Large intestine (tissue), 3 donors: Measurements from ENCODE around the gene HERC2. TPM values are rescaled to one million over a fixed set of nuclear protein-coding genes. Genes with fewer than 3 reads are reported as not detected.
"Not testable (repeated sequence)": the region's sequence is repeated elsewhere in the genome, so short reads cannot be mapped to it uniquely, and the experiment has no call there.

Experiments
- DNase-seq, 2 donors: peaks; one replicate each; pipeline versions ENCODE4 v3.0.0 to v3.0.0-alpha.2; 2013
- H3K27ac ChIP-seq: one replicate; pipeline ENCODE4 v1.5.1; 2013; ENCODE audit warnings: low read length
- H3K27me3 ChIP-seq: 2 replicates; pipeline ENCODE4 v1.6.1; 2013; ENCODE audit warnings: low read length; ENCODE audit not compliant: control insufficient read depth, insufficient read depth
- H3K36me3 ChIP-seq: 2 replicates; pipeline ENCODE4 v1.6.1; 2013; ENCODE audit warnings: low read length; ENCODE audit not compliant: control insufficient read depth, insufficient read depth
- H3K4me1 ChIP-seq: one replicate; pipeline ENCODE4 v1.6.1; 2013; ENCODE audit warnings: low read length; ENCODE audit not compliant: control insufficient read depth, insufficient read depth
- H3K4me3 ChIP-seq: one replicate; pipeline ENCODE4 v1.5.1; 2013; ENCODE audit warnings: low read length
- H3K9me3 ChIP-seq: one replicate; pipeline ENCODE4 v1.6.1; 2013; ENCODE audit warnings: mild to moderate bottlenecking, low read depth, low read length, moderate library complexity; ENCODE audit not compliant: control insufficient read depth
- WGBS: methylation state at CpG from one replicate; pipeline ENCODE4 v1.1.5; 2013; ENCODE audit warnings: low lambda C conversion rate; ENCODE audit not compliant: insufficient coverage; 5-methylcytosine and 5-hydroxymethylcytosine counted together
- polyA plus RNA-seq: library from polyadenylated mRNA; unstranded; fragments of 120-200 nt; gene quantifications from one replicate; pipeline ENCODE4 v1.2.1, GENCODE V29; 2013

HERC2 gene
- polyA plus RNA-seq, 1 donor: 42.7 TPM

GRCh38 chr15:28154283-28154682 is 167.7 kb downstream of the HERC2 start:
- Histone ChIP-seq H3K27ac (no peak overlapping the region), H3K36me3 (peaks cover 7% of the 10 kb centered on the region), H3K4me1 (no peaks in the 10 kb centered on the region), H3K4me3 (no peak overlapping the region), H3K27me3 (no peaks in the 10 kb centered on the region), H3K9me3 (peaks cover 8% of the 10 kb centered on the region)
- no CpG with 5 or more reads among the region's 4 CpGs for WGBS
- DNase-seq: no peak

GRCh38 chr15:28153492-28154119 is 168.4 kb downstream of the HERC2 start:
- H3K27me3 ChIP-seq: no peaks in the 10 kb centered on the region
- H3K36me3 ChIP-seq: peaks cover 7% of the 10 kb centered on the region
- H3K9me3 ChIP-seq: peaks cover 8% of the 10 kb centered on the region
- no peak for DNase-seq
- no peaks in the 10 kb centered on the region for H3K4me1 ChIP-seq
- no peak overlapping the region for H3K4me3 ChIP-seq
- H3K27ac ChIP-seq: no peak overlapping the region
- 100% methylated on average over 1 of the region's 13 CpGs for WGBS

- DNase-seq, H3K36me3 ChIP-seq, H3K27me3 ChIP-seq, H3K4me3 ChIP-seq, H3K4me1 ChIP-seq, H3K9me3 ChIP-seq, H3K27ac ChIP-seq: not testable (repeated sequence)
- WGBS: no CpG with 5 or more reads among the region's 8 CpGs
Measured at GRCh38 chr15:28152538-28152923, 169.4 kb downstream of the HERC2 start.

GRCh38 chr15:28151864-28152537 is 170.0 kb downstream of the HERC2 start:
- H3K36me3 ChIP-seq, DNase-seq, H3K27ac ChIP-seq, H3K4me1 ChIP-seq, H3K4me3 ChIP-seq, H3K27me3 ChIP-seq, H3K9me3 ChIP-seq: not testable (repeated sequence)
- no CpG with 5 or more reads among the region's 9 CpGs for WGBS

GRCh38 chr15:28147801-28148200 is 174.2 kb downstream of the HERC2 start:
- no peak for DNase-seq
- H3K27ac ChIP-seq: no peak overlapping the region
- no peaks in the 10 kb centered on the region for H3K4me1 ChIP-seq
- H3K36me3 ChIP-seq: peaks cover 36% of the 10 kb centered on the region
- no peaks in the 10 kb centered on the region for H3K27me3 ChIP-seq
- H3K4me3 ChIP-seq: no peak overlapping the region
- 93% methylated on average over 3 of the region's 3 CpGs for WGBS
- H3K9me3 ChIP-seq: peaks cover 8% of the 10 kb centered on the region

- H3K27ac ChIP-seq, H3K27me3 ChIP-seq, H3K4me1 ChIP-seq, DNase-seq, H3K4me3 ChIP-seq, H3K9me3 ChIP-seq: not testable (repeated sequence)
- WGBS: no CpG with 5 or more reads among the region's 4 CpGs
- peaks cover 36% of the 10 kb centered on the region for H3K36me3 ChIP-seq
Measured at GRCh38 chr15:28145419-28145818, 176.6 kb downstream of the HERC2 start.

GRCh38 chr15:28140062-28140461 is 181.9 kb downstream of the HERC2 start:
- Histone ChIP-seq H3K4me1 (no peaks in the 10 kb centered on the region), H3K4me3 (no peak overlapping the region), H3K36me3 (peaks cover 35% of the 10 kb centered on the region), H3K27ac (no peak overlapping the region), H3K9me3 (no peaks in the 10 kb centered on the region), H3K27me3 (no peaks in the 10 kb centered on the region)
- 100% methylated on average over 1 of the region's 6 CpGs for WGBS
- DNase-seq: no peak

- H3K27me3 ChIP-seq, H3K4me3 ChIP-seq, H3K9me3 ChIP-seq, DNase-seq, H3K4me1 ChIP-seq, H3K27ac ChIP-seq: not testable (repeated sequence)
- WGBS: 100% methylated on average over 2 of the region's 9 CpGs
- H3K36me3 ChIP-seq: peaks cover 30% of the 10 kb centered on the region
Measured at GRCh38 chr15:28137408-28138039, 184.5 kb downstream of the HERC2 start.

GRCh38 chr15:28136236-28136904 is 185.6 kb downstream of the HERC2 start:
- peaks cover 38% of the 10 kb centered on the region for H3K36me3 ChIP-seq
- not testable (repeated sequence) for H3K9me3 ChIP-seq, H3K4me3 ChIP-seq, H3K27me3 ChIP-seq, DNase-seq, H3K4me1 ChIP-seq, H3K27ac ChIP-seq
- 88% methylated on average over 3 of the region's 6 CpGs for WGBS

GRCh38 chr15:28133281-28133680 is 188.7 kb downstream of the HERC2 start:
- no peak overlapping the region for H3K4me3 ChIP-seq
- H3K27me3 ChIP-seq: no peaks in the 10 kb centered on the region
- H3K36me3 ChIP-seq: peaks cover 55% of the 10 kb centered on the region
- H3K9me3 ChIP-seq: no peaks in the 10 kb centered on the region
- no peak for DNase-seq
- H3K27ac ChIP-seq: no peak overlapping the region
- H3K4me1 ChIP-seq: no peaks in the 10 kb centered on the region
